Measurements from ENCODE around the gene TARBP2. TPM values are rescaled to one million over a fixed set of nuclear protein-coding genes. Genes with fewer than 3 reads are reported as not detected.

Gene TARBP2, protein sequence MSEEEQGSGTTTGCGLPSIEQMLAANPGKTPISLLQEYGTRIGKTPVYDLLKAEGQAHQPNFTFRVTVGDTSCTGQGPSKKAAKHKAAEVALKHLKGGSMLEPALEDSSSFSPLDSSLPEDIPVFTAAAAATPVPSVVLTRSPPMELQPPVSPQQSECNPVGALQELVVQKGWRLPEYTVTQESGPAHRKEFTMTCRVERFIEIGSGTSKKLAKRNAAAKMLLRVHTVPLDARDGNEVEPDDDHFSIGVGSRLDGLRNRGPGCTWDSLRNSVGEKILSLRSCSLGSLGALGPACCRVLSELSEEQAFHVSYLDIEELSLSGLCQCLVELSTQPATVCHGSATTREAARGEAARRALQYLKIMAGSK
- 22.3 TPM for total RNA-seq

DNA sequence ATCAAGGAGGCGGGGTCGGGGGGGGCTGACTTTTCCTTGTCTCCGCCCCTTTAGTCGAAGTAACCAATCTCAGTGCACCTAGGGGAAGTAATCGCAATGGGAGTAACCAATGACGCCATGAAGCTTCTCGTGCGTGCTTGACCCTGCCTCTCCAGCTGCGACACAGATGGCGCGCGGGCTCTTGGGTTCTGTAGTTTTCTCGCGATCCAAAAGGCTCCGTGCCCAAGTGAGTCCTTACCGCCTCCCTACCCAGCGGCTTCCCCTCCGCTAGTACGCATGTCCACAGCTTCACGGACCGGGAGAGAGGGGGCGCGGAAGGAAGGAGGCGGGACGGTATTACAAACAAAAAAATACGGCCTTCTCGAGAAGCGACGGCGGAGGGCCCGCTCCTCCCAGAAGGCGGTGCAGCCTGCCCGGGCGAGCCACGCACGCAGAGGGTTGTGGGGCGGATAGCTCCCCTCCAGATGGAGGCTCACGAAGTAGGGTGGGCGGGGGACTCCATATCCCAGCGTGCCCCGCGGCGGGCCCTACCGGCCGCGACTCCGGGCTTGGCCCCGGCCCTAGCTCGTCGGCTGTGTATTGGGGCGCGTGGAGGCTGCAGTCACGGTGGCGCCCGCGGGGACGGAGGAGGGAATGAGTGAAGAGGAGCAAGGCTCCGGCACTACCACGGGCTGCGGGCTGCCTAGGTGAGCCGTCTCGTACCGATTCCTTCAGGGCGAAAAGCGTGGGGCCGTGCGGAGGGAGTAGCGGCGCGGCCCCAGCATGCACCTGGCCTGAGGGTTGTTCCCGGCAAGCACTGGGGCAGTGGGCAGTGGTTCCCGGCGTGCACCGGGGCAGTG, at the start of gene TARBP2:
TSS of gene TARBP2 (plus strand) at position 508 of the 839 bp plus-strand sequence. CDS start at position 634, 126 bp downstream.
- DNase-seq (ENCODE audit: low spot score) (peak; percentile 98), ATAC-seq (peak; percentile 81)

DNA sequence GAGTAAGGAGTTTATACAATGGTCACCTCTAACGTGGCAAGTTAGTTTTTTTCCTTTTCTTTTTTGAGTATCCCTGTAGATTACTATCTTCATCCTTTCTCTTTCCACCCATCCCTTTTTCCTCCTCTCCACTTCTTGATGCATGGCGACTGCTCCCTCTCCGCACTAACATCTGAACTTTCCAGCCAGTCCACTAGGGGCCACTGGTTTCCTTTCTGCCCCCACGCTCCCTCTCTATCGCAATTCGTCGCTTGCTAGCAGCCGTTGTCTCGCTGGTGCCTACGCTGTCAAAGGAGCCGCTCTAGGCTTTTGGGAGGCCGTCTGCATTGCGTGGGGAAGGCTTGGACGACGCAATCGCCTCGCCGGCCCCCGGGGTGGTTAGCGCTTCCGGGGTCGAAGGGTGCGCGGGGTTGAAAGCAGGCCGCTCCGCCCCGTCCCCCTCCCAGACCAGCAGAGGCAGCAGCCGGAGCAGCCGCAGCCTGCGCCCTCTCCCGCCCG, 49.4 kb upstream of the TARBP2 start, which contains the start of gene PCBP2:
TSS of gene PCBP2 (plus strand) at position 442 of the 498 bp plus-strand sequence. CDS start 2,699 bp downstream, outside the sequence.
- ATAC-seq (peak; percentile 91), DNase-seq (ENCODE audit: low spot score) (peak; percentile 98)

DNA sequence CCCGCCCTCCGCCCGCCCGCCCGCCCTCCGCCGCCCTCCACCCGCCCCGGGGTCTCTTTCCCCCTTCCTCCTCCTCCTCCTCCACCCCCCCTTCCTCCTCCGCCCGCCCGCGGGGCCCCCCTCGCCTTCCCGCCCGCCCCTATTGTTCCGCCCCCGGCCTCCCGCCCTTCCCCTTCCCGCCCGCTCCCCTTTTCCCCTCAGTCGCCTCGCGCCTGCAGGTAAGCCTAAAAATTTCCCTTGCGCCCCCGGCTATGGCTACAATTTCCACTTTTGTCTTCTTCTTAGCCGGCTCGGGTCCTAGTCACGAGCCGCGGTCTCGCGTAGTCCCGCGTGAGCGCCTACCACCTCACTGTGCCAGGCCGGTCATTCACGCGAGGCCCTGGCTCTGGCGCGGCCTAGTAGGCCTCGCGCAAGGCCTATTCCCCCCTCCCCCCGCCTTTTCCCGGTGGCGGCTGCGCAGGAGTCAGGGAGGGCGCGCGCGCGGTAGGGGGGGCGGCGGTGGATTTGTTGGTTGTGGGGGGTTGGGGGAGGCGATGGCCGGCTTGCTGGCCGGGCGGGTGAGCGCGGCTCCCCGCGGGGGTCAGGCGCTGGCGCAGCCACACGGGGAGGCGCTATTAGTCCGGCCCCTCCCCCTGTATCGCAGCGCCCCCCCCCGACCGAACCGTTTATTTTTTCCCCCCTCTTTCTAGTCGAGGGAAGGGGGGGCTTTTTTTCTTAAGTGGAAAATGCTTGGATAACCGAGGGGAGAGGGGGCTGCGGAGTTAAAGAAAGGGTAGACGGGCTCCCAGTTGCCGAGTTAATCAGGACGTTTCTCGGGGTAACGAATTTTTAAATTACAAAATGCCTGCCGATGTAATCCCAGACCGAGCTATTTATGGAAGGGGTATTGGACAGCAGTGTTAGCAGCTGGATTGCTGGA, 48.7 kb upstream of the TARBP2 start:
- peak; percentile 75 for ATAC-seq
- peak; percentile 86 for DNase-seq (ENCODE audit: low spot score)

DNA sequence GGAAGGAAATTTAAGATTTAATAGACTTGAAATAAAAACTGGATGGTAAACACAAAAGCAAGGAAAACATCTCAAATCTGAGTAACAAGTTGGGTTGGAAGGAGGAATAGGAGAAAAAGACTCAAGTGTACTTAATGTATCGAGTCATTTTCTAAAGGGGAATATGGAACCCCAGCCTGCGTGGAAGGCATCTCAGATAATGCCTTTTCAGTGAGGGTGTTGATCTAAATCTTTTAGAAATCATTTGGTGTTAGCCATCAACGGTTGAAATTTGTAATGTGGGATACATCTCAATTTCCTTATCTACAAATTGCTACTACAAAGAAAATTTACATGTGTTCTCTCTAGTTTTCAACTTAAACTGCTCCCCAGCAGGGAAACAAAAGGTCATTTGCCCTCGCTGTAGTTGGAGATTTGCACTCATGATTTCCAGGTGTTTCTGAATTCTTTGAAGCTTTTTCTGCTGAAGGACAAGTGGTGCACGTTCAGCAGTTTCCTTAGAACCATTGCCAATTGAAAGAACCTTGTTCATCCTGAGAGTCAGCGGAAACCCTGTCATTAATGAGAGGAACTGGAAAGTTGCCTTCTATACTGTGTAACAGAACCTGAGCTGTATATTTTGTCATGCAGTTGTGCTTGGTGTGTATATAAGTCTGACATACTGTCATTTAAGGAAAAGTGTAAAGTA, 47.0 kb upstream of the TARBP2 start:
- no peak for DNase-seq (ENCODE audit: low spot score)
- no peak for ATAC-seq

DNA sequence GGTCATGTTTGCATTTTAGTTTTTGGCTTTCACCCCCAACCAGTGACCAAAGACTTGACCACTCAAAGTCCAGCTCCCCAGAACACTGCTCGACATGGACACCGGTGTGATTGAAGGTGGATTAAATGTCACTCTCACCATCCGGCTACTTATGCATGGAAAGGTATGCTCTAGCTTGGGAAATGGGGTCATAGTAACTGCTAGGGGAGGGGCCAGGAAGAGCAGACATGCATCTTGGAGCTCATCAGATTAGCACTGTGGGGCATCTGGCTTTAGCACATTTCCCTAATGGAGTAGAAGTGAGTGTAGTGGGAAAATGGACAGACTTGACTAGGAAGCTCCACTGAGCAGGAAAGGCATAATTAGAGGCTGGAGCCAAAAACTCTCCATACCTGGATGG, 46.4 kb upstream of the TARBP2 start:
- no peak for DNase-seq (ENCODE audit: low spot score)

DNA sequence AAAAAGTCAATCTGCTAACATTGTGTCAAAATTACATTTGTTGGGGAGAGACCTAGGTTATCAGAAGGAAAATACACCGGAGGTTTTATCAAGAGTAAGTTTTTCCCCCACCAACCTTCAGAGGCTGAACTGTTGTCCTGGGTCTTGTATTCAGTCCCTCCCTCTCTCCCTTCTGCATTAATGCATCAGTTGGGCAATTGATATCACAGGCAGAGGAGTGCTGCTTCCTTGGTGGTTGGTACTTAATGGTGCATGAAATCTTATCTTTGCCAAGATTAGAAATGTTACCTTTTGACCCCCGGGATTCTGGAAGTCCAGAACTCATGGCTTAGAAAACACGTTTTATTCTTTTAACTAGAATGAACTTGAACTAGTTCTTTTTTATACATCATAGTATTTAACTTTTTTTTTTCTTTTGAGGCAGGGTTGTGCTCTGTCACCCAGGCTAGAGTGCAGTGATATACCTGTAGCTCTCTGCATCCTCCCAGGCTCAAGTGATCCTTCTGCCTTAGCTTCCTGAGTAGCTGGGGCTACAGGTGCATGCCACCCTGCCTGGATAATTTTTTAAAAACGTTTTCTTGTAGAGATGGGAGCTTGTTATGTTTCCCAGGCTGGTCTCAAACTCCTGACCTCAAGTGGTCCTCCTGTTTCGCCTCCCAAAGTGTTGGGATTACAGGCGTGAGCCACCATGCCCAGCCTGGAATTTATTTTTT, 44.3 kb upstream of the TARBP2 start:
- DNase-seq (ENCODE audit: low spot score) = no peak
- no peak for ATAC-seq

More for the DNA sequence above, 46.4 kb upstream of the TARBP2 start:
- ATAC-seq = no peak

DNA sequence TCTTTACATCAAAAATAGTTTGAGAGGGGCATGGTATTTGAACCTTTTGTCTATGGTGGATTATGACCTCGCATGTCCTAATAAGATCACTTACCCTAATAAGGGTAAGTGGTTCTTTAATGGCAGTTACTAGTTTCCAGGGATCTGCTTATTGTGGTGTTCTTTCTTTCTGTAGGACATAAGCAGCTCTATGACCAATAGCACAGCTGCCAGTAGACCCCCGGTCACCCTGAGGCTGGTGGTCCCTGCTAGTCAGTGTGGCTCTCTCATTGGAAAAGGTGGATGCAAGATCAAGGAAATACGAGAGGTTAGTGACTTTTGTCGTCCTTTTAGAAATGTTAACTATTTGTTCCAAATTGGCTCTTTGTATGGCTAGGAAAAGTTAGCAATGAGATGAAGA, 42.0 kb upstream of the TARBP2 start:
- ATAC-seq (no peak), DNase-seq (ENCODE audit: low spot score) (no peak)

DNA sequence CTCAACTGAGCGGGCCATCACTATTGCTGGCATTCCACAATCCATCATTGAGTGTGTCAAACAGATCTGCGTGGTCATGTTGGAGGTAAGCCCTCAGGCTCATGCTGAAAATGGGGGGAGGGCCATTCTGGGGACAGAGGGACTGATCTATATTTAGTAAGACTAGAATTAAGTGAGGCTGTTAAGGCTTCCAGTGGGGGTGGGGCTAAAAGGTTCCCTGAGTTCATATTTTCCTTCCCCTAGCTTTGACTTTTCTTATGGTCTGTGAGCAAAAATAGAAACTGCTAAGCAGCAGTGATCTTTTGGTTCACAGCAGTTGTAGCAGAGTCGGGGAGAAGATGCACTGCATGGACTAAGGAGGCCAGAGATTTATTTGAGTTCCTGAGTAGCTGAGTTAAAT, 40.0 kb upstream of the TARBP2 start:
- no peak for DNase-seq (ENCODE audit: low spot score)
- no peak for ATAC-seq

DNA sequence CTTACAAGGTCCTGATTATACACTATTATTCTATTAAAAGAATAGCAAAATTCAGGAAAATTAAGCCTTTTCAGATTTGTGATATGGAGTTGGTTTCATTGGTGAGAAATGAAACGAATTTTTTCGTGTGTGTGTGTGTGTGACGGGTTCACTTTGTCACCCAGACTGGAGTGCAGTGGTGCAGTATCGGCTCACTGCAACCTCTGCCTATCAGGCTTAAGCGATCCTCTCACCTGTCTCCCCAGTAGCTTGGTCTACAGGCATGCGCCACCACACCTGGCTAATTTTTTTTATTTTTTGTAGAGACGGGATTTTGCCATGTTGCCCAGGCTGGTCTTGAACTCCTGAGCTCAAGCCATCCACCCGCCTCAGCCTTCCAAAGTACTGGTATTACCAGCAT, 39.5 kb upstream of the TARBP2 start:
- ATAC-seq (no peak), DNase-seq (ENCODE audit: low spot score) (no peak)

DNA sequence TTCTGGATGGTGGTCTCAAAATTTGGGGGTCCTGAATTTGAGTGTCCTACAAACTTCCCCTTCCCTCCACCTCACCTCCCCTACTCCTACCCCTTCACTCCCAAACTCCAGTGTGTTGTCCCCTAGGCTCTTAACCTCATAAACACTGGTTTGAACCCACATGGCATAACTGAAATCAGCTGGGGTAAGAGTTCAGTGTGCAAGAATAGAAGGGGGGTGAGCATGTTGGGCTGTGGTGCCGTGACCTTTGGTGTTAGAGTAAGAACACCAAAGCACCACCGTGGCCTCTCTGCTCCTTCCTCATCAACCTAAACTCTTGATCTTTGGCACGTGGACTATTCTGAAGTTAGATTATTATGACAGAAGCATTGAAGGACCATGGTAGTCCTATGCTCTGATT, 38.1 kb upstream of the TARBP2 start:
- DNase-seq (ENCODE audit: low spot score) (no peak), ATAC-seq (peak; percentile 40)

DNA sequence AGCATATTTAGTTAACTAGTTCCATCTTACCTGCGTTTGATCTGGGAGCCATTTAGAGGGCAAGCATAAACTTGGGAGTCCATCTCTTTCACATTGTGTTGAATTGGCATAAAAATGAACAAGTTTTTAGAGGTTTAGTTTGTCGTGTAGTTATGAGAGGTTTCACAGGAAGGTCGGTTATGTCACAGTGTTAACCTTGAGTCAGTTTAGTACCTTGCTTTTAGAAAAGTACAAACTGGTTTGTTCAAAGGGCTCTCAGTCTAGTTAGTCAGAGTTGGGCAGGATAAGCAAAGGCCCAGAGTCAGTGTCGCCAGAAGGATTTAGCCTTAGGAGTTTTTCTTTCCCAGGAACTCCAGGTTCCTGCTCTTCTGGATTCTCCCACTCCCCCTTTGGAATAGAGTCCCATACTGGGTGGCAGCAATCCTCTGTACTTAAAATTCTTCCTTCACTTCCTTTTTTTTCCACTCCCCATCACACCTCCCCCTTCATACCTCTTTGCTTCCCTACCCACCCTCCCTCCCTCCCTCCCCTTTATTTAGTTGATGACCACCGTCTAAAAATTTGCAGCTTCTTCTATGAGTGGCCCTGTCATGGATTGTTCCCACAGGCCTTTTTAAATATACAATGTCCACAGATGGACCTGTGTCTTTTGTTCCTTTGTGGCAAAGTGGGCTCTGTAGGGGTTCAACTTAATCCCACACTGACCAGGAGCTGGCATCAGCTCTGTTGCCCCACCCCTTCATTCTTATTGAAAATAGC, 37.1 kb upstream of the TARBP2 start:
- ATAC-seq = no peak

DNA sequence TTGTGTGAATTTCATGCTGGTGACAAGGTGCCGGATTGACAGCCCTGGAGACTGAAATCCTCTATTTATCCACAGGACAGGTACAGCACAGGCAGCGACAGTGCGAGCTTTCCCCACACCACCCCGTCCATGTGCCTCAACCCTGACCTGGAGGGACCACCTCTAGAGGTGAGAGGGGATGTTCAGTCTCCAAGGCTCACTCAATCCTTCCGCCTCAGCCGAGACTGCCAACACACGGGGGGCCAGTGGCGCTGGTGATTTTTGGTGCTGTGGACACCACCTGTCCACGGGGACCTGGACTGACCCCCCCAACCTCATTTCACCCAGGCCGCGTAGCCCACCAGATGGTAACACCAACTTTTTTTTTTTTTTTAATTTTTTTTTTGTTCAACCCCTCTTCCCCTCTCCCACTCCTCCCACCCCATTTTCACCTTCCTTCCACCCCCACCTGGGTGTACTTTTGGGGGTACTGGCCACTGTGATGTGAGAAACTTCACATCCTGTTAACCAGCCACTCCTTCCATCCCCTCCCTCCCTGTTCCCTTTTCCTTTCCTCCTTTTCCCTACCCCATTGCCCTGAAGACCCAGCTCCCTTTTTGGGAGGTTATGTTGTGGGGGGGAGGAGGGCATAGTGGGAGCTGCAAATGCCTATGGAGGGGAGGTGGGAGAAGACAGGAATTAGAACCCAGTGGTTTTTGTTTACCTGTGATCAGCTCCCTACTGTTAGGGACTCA, 36.2 kb upstream of the TARBP2 start:
- DNase-seq (ENCODE audit: low spot score) = no peak

More for the DNA sequence above, 37.1 kb upstream of the TARBP2 start:
- no peak for DNase-seq (ENCODE audit: low spot score)

DNA sequence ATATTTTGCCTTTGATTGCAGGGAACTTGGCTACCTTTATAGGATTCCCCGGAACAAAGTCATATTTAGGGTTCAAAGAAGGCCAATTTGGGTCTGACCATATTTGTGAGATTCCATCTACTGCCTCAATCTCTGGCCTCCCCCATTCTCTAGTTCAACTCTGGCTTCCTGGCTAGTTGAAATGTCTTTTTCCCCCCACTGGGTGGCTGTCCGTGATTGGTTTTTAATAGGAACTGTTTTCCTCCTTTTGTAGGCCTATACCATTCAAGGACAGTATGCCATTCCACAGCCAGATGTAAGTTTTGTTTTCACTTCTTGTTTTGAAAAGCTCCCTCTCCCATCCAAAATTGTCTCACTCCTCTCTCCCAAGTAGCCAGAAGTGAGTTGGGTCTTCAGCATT, 35.4 kb upstream of the TARBP2 start:
- DNase-seq (ENCODE audit: low spot score) (no peak), ATAC-seq (no peak)

More for the DNA sequence above, 36.2 kb upstream of the TARBP2 start:
- ATAC-seq = no peak

DNA sequence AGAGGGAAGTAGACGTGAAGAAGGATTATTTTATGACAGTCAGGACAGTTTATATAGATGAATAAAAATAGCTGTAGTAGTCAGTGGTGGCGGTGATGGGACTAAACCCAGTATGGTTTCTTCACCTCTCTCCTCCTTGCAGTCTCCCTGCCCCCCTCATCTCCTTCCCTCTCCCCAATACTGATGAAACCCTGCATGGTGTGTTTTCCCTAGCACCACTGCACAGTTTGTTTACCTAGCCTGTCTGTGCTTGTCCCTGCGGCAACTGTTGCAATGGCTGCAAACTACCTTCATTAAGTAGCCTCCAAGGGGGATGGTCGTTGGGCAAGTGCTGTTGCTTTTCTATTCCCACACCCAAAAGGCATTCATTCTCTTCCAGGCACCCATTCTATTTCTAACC, 34.4 kb upstream of the TARBP2 start:
- DNase-seq (ENCODE audit: low spot score) (no peak), ATAC-seq (peak; percentile 17)

DNA sequence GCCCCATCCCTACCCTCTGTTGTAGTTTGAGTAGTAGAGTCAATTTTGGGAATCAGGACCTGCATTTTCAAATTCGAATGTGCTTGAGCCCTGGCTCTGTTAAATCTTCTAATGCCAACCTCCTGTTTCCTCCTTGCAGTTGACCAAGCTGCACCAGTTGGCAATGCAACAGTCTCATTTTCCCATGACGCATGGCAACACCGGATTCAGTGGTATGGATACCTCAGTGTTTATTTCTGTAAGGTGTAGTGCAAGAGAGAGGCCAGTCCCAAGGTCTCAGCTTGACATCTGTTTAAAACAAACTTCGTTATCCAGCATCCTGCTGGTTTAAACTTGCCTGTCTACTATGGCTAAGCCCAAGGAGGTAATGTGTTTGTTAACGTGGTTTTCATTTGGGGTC, 34.0 kb upstream of the TARBP2 start:
- ATAC-seq (no peak), DNase-seq (ENCODE audit: low spot score) (no peak)

DNA sequence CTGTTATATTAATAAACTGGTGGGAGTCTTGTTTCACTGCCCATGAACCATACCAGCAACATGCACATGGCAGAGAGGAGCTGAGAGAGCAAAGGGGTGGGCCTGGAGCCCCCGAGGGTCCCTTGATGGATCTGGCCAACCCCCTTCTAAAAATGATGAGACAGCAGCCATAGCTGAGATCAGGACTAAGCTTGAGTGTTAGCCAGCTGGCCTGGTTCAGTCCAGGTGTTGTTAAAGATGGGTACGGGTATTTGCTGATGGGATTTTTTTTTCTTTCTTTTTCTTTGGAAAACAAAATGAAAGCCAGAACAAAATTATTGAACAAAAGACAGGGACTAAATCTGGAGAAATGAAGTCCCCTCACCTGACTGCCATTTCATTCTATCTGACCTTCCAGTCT, 33.2 kb upstream of the TARBP2 start:
- DNase-seq (ENCODE audit: low spot score) = no peak
- no peak for ATAC-seq

DNA sequence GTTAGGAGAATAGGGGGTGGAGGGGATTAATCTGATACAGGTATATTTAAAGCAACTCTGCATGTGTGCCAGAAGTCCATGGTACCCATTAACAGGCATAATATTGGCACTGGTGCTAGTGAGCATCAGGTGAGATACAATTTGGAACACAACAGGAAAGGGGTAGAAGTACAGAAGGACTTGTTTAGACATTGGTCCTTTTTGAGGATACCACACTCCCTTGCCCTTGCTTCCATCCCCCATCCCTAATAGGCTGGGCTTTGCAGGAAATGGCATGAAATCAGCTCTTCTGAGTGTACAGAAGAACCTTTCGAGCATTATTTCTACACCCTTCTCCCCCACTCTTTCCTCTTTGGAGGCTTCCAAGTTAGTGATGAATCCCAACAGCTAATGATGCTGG, 32.8 kb upstream of the TARBP2 start:
- DNase-seq (ENCODE audit: low spot score) (no peak), ATAC-seq (no peak)

DNA sequence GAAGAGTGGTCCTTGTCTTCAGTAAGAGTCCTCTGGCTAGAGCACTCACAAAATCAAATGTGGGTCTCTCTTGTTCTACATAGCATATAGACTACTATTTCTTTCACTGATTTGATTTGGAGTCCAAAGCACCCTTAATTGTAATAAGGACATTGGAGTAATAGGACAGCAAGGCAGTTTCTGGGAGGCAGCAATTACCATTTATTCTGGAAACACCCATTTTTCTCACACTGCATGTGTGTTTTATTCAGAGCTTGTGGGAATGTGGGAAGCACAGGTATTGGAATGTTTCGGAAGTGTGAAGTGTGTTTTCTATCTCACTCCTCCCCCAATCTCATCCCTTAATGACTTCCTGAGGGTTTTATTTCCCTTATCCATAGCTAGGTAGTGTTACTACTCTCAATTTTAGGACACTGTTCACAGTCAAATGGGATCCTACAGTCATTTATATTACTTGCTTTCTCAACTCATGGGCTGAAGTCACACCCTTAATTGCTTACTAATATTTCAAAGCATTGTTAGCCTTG, 29.0 kb upstream of the TARBP2 start:
- ATAC-seq (no peak), DNase-seq (ENCODE audit: low spot score) (no peak)

Measured in left lobe of liver (tissue), 2 donors.